Ishikawa (cell line): ENCODE data around the gene LRRK2.

Experiments used
- CEBPB ChIP-seq: IDR thresholded peaks from 2 replicates; pipeline ENCODE4 v1.6.1; 2012
- CREB1 ChIP-seq: IDR thresholded peaks from 2 replicates; pipeline ENCODE4 v1.6.1; 2012; ENCODE audit warnings: low read depth
- EGR1 ChIP-seq: IDR thresholded peaks from 2 replicates; pipeline ENCODE4 v1.6.1; 2012
- EP300 ChIP-seq: IDR thresholded peaks from 2 replicates; pipeline ENCODE4 v1.6.1; 2012; ENCODE audit warnings: borderline replicate concordance
- FOXM1 ChIP-seq: IDR thresholded peaks from 2 replicates; pipeline ENCODE4 v1.6.1; 2012; ENCODE audit warnings: low read depth, borderline replicate concordance
- MAX ChIP-seq: IDR thresholded peaks from 2 replicates; pipeline ENCODE4 v1.6.1; 2012
- NFIC ChIP-seq: IDR thresholded peaks from 2 replicates; pipeline ENCODE4 v1.6.1; 2012
- RAD21 ChIP-seq: IDR thresholded peaks from 2 replicates; pipeline ENCODE4 v1.6.1; 2012; ENCODE audit warnings: low read depth
- TAF1 ChIP-seq: IDR thresholded peaks from 2 replicates; pipeline ENCODE4 v1.6.1; 2012; ENCODE audit warnings: low read depth, mild to moderate bottlenecking
- TCF12 ChIP-seq: IDR thresholded peaks from 2 replicates; pipeline ENCODE4 v1.6.1; 2012; ENCODE audit warnings: low read depth
- TEAD4 ChIP-seq: IDR thresholded peaks from 2 replicates; pipeline ENCODE4 v1.6.1; 2012
- USF1 ChIP-seq: IDR thresholded peaks from 2 replicates; pipeline ENCODE4 v1.6.1; 2012
- YY1 ChIP-seq: IDR thresholded peaks from 2 replicates; pipeline ENCODE4 v1.6.1; 2012; ENCODE audit warnings: low read depth
- ZBTB7A ChIP-seq: IDR thresholded peaks from 2 replicates; pipeline ENCODE4 v1.6.1; 2012; ENCODE audit warnings: low read depth
- TF ChIP-seq, protein P1 (sequence below): IDR thresholded peaks from 2 replicates; pipeline ENCODE4 v1.6.1; 2012; ENCODE audit warnings: low read depth, mild to moderate bottlenecking

The LRRK2 gene

DNA sequence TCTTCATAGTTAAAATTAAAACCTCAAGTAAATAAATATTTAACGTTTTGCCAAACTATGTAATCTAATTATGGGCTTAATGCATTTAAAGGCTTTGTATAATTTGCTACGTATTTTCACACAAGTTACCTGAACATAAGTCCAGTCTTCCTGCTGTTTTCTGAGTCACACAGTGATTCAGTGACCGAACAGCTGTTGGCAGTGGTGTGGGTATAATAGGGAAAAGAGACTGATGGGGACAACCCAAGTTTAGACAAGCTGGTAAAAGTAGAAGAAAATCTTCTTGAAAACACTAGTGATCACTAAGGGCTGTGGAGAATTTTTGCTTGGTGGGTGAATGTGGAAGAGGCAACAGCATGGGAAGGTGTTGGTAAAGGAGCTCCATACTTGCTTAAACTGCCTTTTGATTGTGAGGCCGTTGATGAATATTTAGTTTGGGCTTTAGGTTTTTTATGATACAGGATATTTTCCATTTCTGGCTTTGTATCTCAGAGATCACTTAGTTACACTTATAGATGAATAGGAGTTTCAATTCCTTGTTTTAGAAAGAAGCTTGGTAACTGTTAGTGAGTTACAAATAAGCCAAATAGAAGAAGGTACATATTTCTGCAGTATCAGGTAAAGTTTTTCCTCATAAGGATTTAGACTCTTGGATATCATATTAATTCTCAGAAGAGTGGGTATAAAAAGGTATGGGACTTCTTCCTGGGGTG lies 23.9 kb downstream of the LRRK2 start:
- TF ChIP-seq YY1 (no peak), EGR1 (no peak), MAX (no peak), EP300 (no peak), TEAD4 (no peak), RAD21 (no peak), USF1 (no peak), CREB1 (no peak), ZBTB7A (no peak), TCF12 (no peak), FOXM1 (no peak), NFIC (no peak), TAF1 (no peak), CEBPB (no peak)
- TF ChIP-seq, protein P1, sequence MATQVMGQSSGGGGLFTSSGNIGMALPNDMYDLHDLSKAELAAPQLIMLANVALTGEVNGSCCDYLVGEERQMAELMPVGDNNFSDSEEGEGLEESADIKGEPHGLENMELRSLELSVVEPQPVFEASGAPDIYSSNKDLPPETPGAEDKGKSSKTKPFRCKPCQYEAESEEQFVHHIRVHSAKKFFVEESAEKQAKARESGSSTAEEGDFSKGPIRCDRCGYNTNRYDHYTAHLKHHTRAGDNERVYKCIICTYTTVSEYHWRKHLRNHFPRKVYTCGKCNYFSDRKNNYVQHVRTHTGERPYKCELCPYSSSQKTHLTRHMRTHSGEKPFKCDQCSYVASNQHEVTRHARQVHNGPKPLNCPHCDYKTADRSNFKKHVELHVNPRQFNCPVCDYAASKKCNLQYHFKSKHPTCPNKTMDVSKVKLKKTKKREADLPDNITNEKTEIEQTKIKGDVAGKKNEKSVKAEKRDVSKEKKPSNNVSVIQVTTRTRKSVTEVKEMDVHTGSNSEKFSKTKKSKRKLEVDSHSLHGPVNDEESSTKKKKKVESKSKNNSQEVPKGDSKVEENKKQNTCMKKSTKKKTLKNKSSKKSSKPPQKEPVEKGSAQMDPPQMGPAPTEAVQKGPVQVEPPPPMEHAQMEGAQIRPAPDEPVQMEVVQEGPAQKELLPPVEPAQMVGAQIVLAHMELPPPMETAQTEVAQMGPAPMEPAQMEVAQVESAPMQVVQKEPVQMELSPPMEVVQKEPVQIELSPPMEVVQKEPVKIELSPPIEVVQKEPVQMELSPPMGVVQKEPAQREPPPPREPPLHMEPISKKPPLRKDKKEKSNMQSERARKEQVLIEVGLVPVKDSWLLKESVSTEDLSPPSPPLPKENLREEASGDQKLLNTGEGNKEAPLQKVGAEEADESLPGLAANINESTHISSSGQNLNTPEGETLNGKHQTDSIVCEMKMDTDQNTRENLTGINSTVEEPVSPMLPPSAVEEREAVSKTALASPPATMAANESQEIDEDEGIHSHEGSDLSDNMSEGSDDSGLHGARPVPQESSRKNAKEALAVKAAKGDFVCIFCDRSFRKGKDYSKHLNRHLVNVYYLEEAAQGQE = no peak

- TF ChIP-seq CREB1 = no peak
- TF ChIP-seq NFIC = no peak
- TF ChIP-seq TAF1 = no peak
- TF ChIP-seq CEBPB = no peak
- no peak for TF ChIP-seq EGR1
- no peak for TF ChIP-seq YY1
- no peak for TF ChIP-seq FOXM1
- no peak for TF ChIP-seq TEAD4
- TF ChIP-seq, protein P1 = no peak
- TF ChIP-seq EP300 = no peak
- no peak for TF ChIP-seq USF1
- TF ChIP-seq TCF12 = no peak
- TF ChIP-seq MAX = no peak
- TF ChIP-seq ZBTB7A = no peak
- no peak for TF ChIP-seq RAD21
These were observed 29.1 kb downstream of the LRRK2 start for GRCh38 chr12:40253936-40254335.

GRCh38 chr12:40254455-40255085 lies 29.8 kb downstream of the LRRK2 start:
- no peak for TF ChIP-seq EGR1
- TF ChIP-seq, protein P1 = no peak
- TF ChIP-seq CREB1 = no peak
- no peak for TF ChIP-seq YY1
- no peak for TF ChIP-seq ZBTB7A
- no peak for TF ChIP-seq FOXM1
- TF ChIP-seq MAX = no peak
- TF ChIP-seq TAF1 = no peak
- TF ChIP-seq RAD21 = no peak
- no peak for TF ChIP-seq EP300
- no peak for TF ChIP-seq TEAD4
- TF ChIP-seq TCF12 = no peak
- no peak for TF ChIP-seq CEBPB
- TF ChIP-seq NFIC = no peak
- TF ChIP-seq USF1 = no peak
